ENCODE measurements around the gene GRPEL1. TPM values are rescaled to one million over a fixed set of nuclear protein-coding genes. Genes with fewer than 3 reads are reported as not detected.

Gene GRPEL1
- total and polyA plus RNA-seq, 8 donors, result 7.7 to 15.6 (median 11.3) TPM

DNA sequence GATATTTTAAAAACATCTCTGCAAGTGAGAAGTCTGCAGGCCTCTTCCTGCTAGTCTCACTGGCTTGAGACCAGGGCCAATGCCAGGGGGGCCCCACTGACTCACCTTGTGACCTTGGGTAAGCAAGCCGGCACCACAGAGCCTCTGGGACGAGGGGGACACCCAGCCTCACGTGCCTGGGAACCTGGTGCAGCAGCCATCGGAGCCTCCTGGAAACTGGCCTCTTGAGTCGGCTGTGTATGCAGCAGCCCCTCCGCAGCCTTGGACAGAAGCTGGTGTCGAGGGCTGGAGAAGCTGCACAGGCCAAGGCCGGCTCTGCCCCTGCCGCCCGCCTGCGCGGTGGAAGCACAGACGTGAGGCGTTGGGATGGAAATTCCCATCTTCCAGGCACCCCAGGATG lies 16.0 kb downstream of the GRPEL1 start:
- TF ChIP-seq, protein P1, sequence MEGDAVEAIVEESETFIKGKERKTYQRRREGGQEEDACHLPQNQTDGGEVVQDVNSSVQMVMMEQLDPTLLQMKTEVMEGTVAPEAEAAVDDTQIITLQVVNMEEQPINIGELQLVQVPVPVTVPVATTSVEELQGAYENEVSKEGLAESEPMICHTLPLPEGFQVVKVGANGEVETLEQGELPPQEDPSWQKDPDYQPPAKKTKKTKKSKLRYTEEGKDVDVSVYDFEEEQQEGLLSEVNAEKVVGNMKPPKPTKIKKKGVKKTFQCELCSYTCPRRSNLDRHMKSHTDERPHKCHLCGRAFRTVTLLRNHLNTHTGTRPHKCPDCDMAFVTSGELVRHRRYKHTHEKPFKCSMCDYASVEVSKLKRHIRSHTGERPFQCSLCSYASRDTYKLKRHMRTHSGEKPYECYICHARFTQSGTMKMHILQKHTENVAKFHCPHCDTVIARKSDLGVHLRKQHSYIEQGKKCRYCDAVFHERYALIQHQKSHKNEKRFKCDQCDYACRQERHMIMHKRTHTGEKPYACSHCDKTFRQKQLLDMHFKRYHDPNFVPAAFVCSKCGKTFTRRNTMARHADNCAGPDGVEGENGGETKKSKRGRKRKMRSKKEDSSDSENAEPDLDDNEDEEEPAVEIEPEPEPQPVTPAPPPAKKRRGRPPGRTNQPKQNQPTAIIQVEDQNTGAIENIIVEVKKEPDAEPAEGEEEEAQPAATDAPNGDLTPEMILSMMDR (IDR thresholded peaks at IDR 0.05), result no peak
- H3K27me3 ChIP-seq, result no peaks in the 10 kb centered on the region
- intact Hi-C loops (cut with DNase I), result no loop called here
- peaks cover 18 to 23% (median 18%) of the 10 kb centered on the region in 3 donors for H3K4me1 ChIP-seq
- no peak for ATAC-seq
- 80 to 87% methylated on average over 14 of the region's 14 CpGs for WGBS, 2 donors
- H3K4me3 ChIP-seq, result no peak overlapping the region
- DNase-seq, result no peak
- FAIRE-seq, result no peak
- H3K9me3 ChIP-seq, result no peaks in the 10 kb centered on the region
- no peak overlapping the region for H3K27ac ChIP-seq
- peaks cover 0 to 32% (median 0%) of the 10 kb centered on the region in 3 donors for H3K36me3 ChIP-seq

DNA sequence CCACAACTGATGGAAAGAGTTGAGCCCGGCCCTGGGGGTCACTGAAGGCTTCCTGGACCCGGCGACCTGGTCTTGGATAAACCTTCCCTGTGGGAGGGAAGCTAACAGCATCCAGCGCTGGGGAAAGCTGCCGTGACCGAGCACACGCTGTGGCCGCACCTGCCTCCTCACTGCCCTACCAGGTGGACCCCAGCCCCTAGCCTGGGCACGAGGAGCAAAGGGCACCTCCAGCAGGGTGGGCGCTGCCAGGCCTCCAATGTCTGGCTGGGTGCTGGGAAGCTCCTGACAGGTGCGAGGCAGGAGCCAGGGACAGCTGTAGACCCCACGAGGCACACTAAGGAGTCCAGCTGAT lies 16.7 kb downstream of the GRPEL1 start:
- ATAC-seq, result peak in 3 of 4 donors; percentile 8 to 12 (median 11)
- Histone ChIP-seq H3K4me1 (peaks cover 24 to 31% (median 24%) of the 10 kb centered on the region in 3 donors), H3K36me3 (peaks cover 0 to 28% (median 0%) of the 10 kb centered on the region in 3 donors), H3K9me3 (no peaks in the 10 kb centered on the region), H3K4me3 (no peak overlapping the region), H3K27ac (peak overlapping the region in 1 of 4 donors; percentile 36), H3K27me3 (no peaks in the 10 kb centered on the region)
- WGBS, 2 donors, result 42 to 48% methylated on average over 12 of the region's 12 CpGs
- no peak for DNase-seq
- no peak for FAIRE-seq
- TF ChIP-seq, protein P1 (IDR thresholded peaks at IDR 0.05), result no peak
- intact Hi-C loops (cut with DNase I), result no loop called here

DNA sequence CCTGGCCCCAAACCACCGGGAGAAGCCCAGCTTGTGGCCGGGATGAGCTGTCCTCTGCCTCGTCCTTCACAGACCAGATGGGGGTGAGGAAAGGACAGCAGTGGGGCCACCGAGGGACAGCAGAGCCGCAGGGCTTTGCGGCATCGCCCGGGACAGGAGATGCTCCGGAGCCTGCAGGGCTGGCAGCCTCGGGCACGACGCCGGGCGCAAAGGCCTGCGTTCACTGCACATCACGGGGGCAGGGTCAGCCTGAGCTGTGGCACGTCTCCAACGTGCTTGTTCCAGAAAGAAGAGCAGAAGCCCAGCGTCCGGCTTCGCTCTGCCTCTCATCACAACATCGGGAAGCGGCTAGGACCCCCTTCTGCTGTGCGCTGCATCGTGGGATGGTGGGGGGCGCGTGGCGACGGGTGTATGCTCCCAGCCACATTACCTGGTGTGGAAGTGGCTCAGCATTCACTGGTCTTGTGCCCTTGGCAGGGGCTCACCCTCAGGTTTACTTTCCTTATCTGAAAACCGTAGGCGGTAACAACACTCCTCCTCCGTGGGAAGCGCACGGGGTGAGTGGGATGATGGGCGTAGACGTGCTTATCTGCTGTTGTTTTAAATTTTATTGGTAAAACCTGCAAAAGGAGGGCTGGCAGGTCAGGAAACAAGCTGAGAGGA lies 17.3 kb downstream of the GRPEL1 start:
- ATAC-seq (peak; percentile 71 to 88 (median 76)), FAIRE-seq (no peak), DNase-seq (peak in 5 of 6 donors; percentile 46 to 83 (median 65))
- 28 to 33% methylated on average over 36 of the region's 36 CpGs for WGBS, 2 donors
- Histone ChIP-seq H3K9me3 (no peaks in the 10 kb centered on the region), H3K27me3 (no peaks in the 10 kb centered on the region), H3K4me3 (peak overlapping the region in 1 of 4 donors; percentile 1), H3K27ac (peak overlapping the region in 1 of 4 donors; percentile 36), H3K36me3 (peaks cover 0 to 23% (median 0%) of the 10 kb centered on the region in 3 donors), H3K4me1 (peaks cover 29 to 36% (median 29%) of the 10 kb centered on the region in 3 donors)
- TF ChIP-seq, protein P1 (IDR thresholded peaks at IDR 0.05), result no peak
- intact Hi-C loops (cut with DNase I), result no loop called here

DNA sequence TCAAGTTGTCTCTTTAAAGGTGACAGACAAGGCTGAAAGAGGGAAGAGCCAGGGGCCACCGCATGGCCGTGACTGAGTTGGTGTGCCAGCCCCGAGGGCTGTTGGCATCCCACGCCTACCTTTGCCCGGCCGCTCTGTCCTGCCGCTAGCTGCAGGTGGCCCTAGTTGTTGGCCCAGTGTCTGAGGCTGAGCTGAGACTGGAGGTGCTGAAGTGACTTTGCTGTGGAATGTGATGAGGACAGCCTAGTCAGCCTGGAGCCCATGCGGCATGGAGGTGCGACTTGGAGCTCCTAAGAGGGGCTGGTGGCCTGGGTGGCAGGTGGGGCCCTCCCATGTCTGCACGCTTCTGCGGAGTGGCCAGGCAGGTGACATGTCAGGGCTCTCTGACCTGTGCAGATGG lies 18.1 kb downstream of the GRPEL1 start:
- ATAC-seq (peak in 3 of 4 donors; percentile 17 to 45 (median 18)), DNase-seq (peak in 1 of 6 donors; percentile 79), FAIRE-seq (no peak)
- no peak overlapping the region for H3K4me3 ChIP-seq
- H3K27ac ChIP-seq, result no peak overlapping the region
- H3K4me1 ChIP-seq, result peaks cover 33 to 45% (median 38%) of the 10 kb centered on the region in 3 donors
- H3K9me3 ChIP-seq, result no peaks in the 10 kb centered on the region
- TF ChIP-seq, protein P1 (IDR thresholded peaks at IDR 0.05), result no peak
- H3K27me3 ChIP-seq, result no peaks in the 10 kb centered on the region
- intact Hi-C loops (cut with DNase I), result no loop called here
- H3K36me3 ChIP-seq, result peaks cover 0 to 14% (median 0%) of the 10 kb centered on the region in 3 donors
- 61 to 72% methylated on average over 11 of the region's 11 CpGs for WGBS, 2 donors

DNA sequence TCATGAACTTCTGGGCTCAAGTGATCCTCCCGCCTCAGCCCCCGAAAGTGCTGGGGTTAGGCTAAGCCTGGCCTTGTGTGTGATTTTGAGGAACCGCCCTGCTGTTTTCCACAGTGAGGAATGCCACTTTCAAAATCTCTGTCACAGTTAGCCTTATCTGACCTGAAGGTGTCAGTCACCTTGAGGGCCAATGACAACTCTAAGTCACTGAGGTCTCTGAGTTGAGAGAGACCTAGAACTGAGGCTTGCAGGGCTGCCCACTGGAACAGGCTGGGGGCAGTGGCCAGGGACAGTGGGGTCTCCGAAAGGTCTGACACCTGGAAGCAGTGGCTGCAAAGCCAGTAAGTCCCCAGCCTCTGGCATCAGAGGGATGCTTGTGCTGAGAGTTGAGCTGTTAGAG lies 18.6 kb downstream of the GRPEL1 start:
- Histone ChIP-seq H3K4me3 (no peak overlapping the region), H3K36me3 (peaks cover 0 to 10% (median 0%) of the 10 kb centered on the region in 3 donors), H3K9me3 (no peaks in the 10 kb centered on the region), H3K4me1 (peaks cover 33 to 48% (median 38%) of the 10 kb centered on the region in 3 donors), H3K27ac (no peak overlapping the region), H3K27me3 (no peaks in the 10 kb centered on the region)
- DNase-seq (no peak), FAIRE-seq (no peak), ATAC-seq (no peak)
- 76 to 81% methylated on average over 4 of the region's 4 CpGs for WGBS, 2 donors
- TF ChIP-seq, protein P1 (IDR thresholded peaks at IDR 0.05), result no peak
- intact Hi-C loops (cut with DNase I), result no loop called here
